Cortex of kidney (tissue), 1 donor: Measurements from ENCODE around the gene NECTIN1.

Experiments used
- DNase-seq: peaks from one replicate; lab custom pipeline; 2025; lab: John Stamatoyannopoulos, UW

The NECTIN1 gene, protein sequence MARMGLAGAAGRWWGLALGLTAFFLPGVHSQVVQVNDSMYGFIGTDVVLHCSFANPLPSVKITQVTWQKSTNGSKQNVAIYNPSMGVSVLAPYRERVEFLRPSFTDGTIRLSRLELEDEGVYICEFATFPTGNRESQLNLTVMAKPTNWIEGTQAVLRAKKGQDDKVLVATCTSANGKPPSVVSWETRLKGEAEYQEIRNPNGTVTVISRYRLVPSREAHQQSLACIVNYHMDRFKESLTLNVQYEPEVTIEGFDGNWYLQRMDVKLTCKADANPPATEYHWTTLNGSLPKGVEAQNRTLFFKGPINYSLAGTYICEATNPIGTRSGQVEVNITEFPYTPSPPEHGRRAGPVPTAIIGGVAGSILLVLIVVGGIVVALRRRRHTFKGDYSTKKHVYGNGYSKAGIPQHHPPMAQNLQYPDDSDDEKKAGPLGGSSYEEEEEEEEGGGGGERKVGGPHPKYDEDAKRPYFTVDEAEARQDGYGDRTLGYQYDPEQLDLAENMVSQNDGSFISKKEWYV

DNA sequence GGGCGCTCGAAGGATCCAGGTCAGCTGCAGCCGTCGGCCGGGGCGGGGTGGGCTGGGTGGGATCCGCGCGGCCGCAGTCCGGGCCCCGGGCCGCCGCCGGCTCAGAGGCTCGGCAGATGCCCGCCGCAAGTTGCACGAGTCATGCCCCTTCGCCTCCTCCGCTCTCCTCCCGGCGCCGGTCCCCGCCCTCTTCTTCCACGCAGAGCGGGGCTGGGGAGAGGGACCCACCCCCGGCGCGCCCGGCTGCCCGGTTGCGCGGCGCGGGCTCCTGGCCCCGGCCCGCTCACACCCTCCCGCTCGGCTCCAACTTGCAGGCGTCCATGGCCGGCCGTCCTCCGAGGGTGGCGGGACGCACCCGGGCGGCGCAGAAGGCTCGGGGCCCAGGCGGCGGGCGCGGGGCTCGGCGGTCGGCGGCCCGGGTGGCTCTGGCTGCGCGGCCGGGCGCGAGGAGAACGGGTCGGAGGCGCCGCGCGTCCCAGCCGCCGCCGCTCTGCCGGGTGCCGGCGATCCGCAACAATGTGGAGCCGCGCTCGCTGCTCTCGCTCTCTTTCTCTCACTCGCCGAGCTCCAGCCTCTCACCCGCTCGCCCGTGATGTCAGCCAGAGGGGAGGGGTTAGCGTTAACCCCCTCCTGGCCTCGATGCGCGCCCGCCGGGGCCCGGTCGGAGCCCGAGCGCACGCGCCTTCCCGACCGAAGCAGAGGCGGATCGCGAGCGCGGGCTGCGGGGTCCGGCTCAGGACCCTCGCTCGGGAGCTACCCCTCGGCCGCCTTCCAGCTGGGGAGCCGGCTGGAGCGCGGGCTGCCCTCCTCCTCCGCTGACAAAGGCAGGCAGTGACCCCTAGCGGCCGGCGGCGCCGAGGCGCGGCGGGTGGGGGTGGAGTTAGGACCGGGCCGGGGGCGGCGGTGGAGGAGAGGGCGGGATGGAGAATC, at the start of gene NECTIN1:
Gene NECTIN1, minus strand, starts transcription at position 550 of the 930 bp plus-strand sequence. CDS start 647 bp downstream, outside the sequence.
- no peak for DNase-seq

DNA sequence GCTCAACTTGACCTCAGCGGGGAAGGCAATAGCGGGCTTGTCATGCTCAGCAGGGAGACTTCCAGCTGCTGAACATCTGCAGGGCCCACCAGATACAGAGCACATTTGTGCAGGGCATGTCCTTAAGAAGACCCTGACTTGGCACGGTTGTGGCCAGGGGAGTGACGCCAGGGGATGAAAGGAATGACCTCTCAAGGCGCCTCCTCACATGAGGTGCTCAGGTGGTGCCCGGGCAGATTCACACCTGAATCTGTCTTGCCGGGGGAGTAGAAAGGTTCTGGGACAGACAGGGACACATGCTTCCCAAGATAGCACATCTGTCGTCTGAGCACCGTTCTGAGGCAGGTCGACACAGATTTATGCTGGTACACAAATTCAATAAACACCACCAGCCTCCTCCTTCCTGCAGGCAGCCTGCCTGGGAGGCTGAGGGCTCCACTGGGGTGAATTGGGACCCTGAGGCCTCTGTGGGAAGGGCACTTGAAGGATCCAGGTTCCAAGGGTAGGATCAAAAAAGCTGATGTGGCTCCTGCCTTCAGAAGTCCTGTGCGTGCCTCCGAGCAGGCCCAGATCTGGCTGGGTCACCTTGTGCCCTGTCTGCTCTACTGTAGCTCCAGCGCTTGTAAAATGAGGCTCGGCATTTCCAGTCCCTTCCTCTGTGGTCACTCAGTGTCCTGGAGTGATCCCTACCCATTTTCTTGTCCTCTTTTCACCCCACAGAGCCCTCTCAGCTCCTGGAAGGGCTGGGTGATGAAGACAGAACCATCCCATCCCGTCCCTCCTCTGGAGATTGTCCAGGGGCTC, 49.6 kb upstream of the NECTIN1 start:
- no peak for DNase-seq

DNA sequence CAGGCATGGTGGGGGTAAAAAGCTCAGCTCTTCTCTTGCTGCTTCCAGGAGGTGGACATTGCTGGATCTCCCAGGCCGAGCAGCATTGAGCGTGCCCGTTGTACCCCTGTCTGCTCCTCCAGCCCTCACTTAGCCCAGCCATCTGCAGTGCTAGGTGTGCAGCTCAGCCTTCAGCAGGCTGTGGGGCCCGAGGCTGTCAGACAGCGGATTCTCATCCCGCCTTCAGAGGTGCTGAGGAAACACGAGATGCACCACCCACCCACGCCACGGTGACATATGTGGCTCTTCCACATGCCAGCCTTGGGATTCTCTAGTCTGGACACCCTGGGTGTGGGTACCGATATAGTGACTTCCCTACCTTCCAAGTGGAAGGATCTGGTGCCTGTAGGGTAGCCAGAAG, 48.9 kb upstream of the NECTIN1 start:
- DNase-seq: no peak

DNA sequence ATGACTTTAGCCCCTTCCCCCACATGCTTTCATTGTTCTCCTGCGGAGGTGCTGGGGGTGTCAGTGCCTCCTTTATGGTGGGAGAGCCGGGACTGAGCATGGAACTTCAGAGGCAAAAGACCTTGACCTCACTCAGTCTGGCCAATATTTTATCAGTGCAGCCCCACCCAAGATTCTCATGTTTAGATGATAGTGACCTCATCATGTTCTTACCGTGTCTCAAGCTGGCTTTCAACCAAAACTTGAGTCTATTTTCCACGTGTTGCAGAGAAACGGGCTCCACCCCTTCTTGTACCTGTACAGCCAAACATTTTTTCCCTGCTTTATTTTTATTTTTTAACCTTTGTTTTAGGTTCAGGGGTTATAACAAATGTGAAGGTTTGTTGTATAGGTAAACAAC, 47.7 kb upstream of the NECTIN1 start:
- no peak for DNase-seq

DNA sequence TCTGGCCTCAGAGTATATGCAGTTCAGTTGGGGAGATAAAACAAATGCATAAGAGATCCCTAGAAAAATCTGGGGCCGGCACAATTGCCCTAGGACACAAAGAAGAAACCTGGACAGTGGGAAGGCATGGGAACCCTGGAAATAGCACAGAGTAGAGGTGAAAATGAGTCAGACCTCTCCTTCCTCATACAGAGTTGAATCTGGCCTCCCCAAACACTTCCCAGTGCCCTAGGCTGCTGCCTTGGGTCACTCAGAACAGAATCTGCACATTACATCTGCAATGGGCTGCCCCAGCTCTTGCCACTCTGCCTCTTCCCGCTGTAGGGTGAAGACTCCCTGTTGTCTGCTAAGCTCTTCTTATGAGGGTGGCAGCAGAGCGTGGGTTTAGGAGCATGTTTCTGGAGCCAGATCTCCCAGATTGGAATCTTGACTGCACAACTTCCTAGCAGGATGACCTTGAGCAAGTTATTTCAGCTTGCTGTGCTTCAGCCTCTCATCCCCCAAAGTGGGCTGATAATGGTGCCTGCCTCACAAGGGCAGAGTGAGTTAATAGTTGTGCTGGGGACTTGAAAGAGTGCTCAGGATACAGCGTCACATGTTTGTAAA, 47.1 kb upstream of the NECTIN1 start:
- DNase-seq: no peak

DNA sequence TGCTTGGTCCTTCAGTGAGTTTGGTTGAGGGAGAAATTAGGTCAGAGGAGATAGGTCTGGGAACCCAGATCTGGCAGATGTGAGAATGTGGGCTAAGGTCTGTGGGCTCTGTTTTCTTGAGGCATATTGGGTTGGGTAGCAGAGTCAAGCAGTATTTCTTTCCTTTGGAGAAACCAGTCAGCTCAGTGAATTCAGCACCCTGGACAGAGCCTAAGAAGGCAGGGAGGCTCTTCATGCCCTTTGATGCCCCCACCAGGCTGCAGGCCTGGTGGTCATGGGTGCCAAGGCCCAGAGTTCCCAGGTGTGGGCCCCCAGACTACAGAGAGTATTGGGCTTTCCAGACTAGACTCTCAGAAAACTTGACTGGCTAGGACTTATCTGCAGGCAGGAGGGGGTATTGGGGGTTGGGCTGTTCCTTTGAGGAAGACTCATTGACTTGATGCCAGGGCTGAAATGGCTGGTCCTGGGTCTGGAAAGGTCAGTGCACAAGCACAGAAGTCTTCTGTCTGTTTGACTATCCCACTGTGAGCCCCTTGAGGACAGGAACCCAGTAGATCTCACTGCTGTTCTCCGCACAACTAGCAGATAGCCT, 45.3 kb upstream of the NECTIN1 start:
- DNase-seq: no peak

DNA sequence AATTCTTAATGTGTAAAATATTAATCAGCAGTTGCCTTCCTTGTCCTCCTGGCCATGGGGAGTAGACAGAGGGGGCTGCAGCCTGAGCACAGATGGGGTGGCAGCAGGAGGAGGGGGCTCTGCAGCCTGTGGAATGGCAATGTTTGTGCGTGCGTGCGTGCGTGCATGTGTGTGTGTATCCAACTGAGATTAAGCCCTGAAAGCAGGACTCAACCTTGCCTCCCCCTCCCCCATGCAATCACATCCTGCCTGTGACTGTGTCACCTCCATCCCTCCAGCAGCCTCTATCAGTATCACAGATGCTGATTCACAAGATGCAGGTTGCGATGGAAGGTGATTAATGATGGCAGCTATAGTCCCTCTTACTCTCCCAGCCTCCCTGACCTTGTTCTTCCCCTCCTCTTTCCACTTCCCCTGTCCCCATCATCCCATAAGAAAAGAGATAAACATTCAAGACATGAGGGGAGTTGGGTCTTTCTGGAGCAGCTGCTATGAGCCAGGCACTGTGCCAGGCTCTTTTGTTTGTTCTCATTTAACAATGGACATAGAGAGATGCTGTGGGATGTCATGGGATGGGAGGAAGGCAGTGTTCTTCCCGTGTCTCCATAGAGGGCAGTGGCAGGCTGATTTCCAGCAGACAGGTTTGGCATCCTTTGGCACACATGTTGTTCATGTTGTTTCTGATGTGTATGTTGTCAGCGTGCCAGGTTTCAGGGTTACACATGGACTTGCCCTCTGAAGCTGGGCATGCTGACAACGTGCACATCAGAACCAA, 43.8 kb upstream of the NECTIN1 start:
- DNase-seq: no peak

DNA sequence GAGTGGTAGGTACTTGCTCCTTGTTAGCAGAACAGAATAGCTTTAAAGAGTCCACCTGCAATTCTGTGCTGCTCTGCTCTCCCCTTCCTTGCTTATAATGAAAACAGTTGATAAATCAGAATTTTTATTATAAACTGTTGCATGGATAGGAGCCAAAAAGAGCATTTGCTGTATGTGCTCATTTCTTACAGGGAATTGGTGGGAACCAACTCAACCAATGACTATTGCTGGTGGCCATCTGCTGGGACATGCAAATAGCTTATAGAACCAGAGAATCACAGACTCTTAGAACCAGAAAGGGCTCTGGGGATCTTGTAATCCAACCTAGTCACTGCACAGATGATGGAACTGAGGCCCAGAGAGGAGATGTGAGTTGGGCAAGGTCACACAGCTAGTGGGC, 43.1 kb upstream of the NECTIN1 start:
- DNase-seq: no peak

DNA sequence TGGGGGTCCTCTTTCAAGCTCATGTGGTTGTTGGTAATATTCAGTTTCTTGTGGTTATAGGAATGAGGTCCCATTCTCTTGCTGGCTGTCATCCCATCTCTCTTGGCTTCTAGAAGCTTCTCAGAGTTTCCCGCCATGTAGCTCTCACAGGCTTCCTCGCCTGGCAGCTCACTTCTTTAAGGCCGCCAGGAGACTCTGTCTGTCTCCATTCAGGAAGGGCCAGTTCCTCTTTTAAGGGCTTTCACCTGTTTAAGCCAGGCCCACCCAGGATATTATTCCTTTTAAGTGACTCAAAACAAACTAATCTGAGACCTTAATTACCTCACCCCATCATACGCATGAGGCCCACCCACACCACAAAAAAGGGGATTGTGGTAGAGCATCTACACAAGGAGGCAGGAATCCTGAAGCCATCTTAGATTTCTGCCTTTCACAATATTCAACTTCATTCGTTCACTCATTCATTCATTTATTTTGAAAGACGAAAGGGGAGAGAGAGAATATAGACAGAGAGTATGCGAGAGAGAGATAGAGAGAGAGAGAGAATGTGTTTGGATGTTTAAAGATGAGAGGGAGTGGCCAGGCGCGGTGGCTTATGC, 42.3 kb upstream of the NECTIN1 start:
- DNase-seq: no peak

DNA sequence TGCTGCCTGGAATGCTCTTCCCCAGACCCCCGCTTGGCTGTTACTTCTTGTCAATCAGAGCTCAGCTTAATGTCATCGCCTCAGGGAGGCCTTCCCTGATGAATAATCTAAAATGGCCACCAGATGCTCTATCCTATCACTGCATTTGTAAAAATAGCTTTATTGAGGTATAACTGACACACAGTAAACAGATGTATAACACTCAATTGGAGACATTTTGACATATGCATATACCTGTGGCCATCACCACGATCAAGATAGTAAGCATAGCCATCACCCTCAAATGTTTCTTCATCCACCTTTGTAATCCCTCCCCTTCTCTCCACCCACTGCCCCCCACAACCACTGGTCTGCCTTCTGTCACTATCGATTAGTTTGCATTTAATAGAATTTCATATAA, 36.6 kb upstream of the NECTIN1 start:
- DNase-seq: no peak

DNA sequence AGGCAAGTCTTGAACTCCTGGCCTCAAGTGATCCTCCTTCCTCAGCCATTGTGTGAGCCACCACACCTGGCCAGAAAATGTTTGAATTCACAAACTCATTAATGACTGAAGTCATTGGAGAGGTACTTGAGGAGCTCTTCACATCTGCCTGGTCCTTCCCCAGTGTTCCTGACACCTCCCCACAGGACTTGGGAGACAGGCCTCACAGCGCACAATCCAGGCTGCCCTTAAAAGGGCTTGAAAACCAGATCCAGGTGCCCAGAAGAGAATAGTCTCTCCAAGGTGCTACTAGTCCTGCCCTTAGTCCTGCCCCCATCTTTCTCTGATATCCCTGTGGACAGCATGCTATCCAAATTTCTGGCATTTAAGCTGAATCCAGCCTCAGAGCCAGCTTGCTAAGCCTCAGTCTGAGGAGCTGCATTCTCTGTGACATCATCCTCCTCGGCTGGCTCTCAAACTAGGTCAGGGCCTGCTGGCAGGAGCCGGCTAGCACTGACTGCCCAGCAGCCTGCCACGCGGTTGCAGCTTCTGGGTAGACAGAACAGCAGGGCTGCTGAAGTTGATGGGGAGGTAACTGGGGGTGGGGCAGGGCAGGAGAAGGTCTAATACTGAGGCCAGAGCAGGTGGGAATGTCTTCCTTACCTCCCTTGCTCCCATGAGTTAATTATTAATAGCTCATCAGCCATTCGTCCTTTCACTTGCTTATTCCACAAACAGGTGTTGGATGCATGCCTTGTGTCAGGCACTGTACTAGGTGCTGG, 35.3 kb upstream of the NECTIN1 start:
- DNase-seq: no peak

DNA sequence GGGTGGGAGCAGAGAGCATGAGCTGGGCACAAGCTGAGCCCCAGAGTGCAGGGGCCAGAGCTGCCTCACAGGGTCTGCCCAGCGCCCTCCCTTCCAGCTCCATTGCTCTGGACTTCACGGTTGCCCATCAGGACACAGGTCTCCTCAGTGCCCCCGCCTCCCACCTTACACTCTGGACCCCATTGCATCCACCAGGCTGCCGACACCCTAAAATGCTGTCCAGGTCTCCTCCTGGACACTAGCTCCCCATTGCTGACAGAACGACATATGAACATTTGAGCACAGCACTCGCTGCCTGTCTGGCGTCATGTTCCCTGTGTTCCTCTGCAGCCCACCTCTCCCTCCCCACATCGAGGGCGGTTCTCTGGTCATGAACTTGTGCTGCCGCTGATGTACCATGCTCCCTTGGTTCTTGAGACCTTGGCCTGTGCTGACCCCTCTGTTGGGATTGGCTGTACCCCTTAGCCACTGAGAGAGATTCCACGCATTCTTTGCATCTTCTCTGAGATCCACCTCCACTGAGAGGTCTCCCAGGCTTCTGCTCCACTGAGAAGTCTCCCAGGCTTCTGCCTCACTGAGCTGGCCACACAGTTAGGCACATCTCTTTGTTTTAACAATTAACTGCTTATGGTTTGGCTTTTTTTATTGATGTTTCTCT, 34.2 kb upstream of the NECTIN1 start:
- DNase-seq: no peak

DNA sequence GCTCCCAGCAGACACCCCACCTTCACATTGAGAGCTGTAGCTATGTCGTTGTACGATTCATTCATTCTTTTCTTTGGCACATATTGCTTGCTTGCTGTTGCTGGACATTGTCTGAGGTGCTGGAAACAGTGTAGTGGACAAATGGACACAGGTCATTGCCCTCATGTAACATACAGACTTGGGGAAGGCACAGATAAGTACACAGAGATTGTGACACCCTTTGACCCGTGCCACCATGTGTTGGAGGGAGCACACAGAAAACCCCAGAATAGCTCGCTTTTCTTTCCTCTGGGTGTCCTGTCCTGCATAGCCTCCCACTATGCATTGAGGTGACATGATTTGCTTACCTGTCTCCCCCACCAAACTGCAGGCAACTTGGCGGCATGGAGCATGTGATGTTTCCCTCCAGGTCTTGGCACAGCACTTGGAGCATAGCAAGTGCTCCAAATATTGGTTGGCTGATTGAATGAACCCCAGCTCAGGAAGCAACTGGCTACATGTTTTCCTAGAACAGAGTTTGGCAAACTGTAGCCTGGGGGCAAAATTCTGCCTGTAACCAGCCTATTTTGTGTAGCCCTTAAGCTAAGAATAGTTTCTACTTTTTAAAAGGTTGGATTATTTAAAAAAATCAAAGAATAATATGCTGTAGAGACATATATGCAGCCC, 30.9 kb upstream of the NECTIN1 start:
- no peak for DNase-seq

DNA sequence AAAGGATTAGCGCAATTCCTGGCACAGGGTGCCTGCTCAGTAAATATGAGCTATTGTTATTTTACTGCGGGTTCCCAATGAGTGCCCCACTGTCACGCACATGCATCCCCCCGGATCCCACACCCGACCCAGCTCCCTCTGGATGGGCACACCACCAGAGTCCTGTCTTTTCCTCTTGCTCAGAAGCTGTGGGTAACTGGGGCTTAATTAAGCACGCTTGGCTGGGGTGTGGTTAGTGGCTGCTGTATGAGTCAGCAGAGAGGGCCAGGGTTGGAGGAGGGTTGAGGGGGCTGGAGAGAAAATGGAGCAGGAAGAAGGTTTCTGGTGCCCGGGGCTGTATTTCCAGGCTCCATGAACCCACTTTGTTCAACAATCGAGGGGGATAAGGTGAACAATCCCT, 30.3 kb upstream of the NECTIN1 start:
- DNase-seq: no peak

DNA sequence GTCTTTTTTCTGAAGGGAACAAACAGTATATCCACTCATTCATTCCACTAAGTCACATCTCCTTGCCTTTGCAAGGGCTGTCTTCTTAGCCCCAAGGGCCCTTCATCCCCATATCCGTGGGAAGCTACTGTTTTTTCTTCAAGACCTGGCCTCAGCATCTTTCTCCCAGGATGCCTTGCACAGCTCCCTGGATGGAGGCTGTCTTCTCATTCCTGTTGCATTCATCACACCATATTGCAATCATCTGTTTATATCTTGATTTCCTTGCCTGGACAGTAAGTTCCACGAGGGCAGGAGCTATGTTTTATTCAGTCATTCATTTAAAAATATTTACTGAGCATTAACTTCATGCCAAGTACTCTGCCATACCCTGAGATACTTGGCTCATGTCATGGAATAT, 29.3 kb upstream of the NECTIN1 start:
- DNase-seq: no peak

DNA sequence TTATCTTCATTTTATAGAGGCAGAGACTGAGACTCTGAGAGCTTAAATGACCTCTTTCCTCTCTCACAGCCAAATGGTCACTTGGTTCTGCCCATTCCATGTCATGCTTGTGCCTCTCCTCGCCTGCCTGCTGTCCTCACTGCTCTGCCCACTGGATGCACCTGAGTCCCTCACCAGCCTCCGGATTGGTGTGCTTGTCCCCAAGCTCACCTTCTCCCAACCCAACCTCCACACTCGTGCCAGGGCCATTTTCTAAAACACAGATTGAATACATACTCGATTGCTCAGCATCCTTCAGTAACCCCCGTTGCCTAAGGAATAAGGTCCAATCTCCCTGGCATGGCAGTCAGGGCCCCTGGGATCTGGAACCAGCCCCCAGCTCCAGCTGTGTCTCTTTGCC, 28.4 kb upstream of the NECTIN1 start:
- DNase-seq: no peak

DNA sequence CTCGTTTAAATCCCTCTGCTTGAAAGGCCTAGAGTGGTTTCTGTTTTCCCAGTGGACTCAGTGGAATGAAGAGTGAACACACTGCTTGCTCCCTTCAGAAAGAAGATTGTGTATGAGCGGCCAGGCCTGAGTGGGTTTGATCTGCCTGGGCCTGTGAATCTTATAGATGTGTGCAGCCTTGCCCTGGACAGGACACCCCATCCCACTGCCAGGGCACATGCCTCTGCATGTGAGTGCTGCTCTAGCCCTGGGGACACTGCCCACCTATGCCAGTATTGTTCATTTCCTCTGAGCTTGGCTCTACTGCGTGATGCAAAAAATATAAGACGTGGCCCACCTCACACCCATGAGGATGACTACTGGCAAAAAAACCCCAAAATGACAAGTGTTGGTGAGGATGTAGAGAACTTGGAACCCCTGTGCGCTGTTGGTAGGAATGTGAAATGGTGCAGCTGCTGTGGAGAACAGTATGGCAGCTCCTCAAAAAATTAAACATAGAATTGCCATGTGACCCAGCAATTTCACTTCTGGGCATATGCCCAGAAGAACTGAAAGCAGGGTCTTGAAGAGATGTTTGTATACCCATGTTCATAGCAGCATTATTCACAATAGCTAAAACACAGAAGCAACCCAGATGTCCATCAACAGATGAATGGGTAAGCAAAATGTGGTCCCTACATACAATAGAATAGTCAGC, 27.3 kb upstream of the NECTIN1 start:
- no peak for DNase-seq
